IMR-90 (cell line): Measurements from ENCODE around the gene AFG3L2.

Source experiments
- CEBPB ChIP-seq: IDR thresholded peaks from 2 replicates; pipeline ENCODE4 v1.6.1; 2012; ENCODE audit warnings: low read depth, low read length, improper control_type of control experiment
- MXI1 ChIP-seq: IDR thresholded peaks from 2 replicates; pipeline ENCODE4 v1.6.1; 2012; ENCODE audit warnings: low read depth, mild to moderate bottlenecking, low read length, moderate library complexity, borderline replicate concordance

- TF ChIP-seq MXI1 = no peak
- no peak for TF ChIP-seq CEBPB
Measured at GRCh38 chr18:12301263-12302005, 75.6 kb downstream of the AFG3L2 start.
